PC-3 (cell line): ENCODE results near the gene SERPINA5.

Source experiments
- CTCF ChIP-seq: fragments of 300-600 bp; sonication (generic); conservative IDR thresholded peaks from 2 replicates; pipeline ENCODE4 v1.5.1; 2017; ENCODE audit warnings: antibody characterized with exemption, low read depth, mild to moderate bottlenecking, low read length
- EZH2 ChIP-seq: fragments of 300-600 bp; sonication (generic); IDR thresholded peaks from one replicate; pipeline ENCODE4 v1.6.1; 2017; ENCODE audit warnings: antibody characterized with exemption, mild to moderate bottlenecking, low read length; ENCODE audit not compliant: unreplicated experiment
- EZH2phosphoT487 ChIP-seq: fragments of 300-600 bp; sonication (generic); IDR thresholded peaks from 2 replicates; pipeline ENCODE4 v1.6.1; 2018; ENCODE audit warnings: mild to moderate bottlenecking, antibody characterized with exemption, low read length, borderline replicate concordance

- TF ChIP-seq CTCF: no peak
- TF ChIP-seq EZH2: no peak
- no peak for TF ChIP-seq EZH2phosphoT487
These were observed 34.0 kb downstream of the SERPINA5 start for GRCh38 chr14:94615254-94615653.
